T-cell (primary cell): ENCODE measurements around the gene JMJD6. TPM values are rescaled to one million over a fixed set of nuclear protein-coding genes. Genes with fewer than 3 reads are reported as not detected.

Experiments used
- ATAC-seq, 4 experiments: fragments of 200-7000 bp in 3 of 4; fragments of 150-1000 bp in 1 of 4; cut with Tn5 transposase; replicated peaks in 1 of 4; 1 replicate in 3 of 4; 2 replicates in 1 of 4; pipeline ENCODE4 v1.10.0; 2021; ENCODE audit warnings: moderate library complexity in 3 of 4, mild to moderate bottlenecking in 2 of 4, moderate number of reproducible peaks in 1 of 4
- CTCF ChIA-PET, 2 donors: fragments of 300-600 bp; sonication (Branson Sonifier 250); formaldehyde crosslinking; loops; one replicate each; lab custom pipeline; 2022; ENCODE audit warnings: antibody characterized with exemption in 2 of 2; lab: Charles Lee
- POLR2A ChIA-PET, 2 donors: fragments of 300-600 bp; sonication (Branson Sonifier 250); formaldehyde crosslinking; loops; one replicate each; lab custom pipeline; 2022; ENCODE audit warnings: antibody characterized with exemption in 2 of 2; lab: Charles Lee
- DNase-seq, 35 experiments: peaks; one replicate each; pipeline versions ENCODE4 v3.0.0 to v3.0.0-alpha.2; 2013 to 2023
- H3K27ac ChIP-seq: one replicate; pipeline ENCODE4 v1.5.1; 2013; ENCODE audit warnings: low read length
- H3K27me3 ChIP-seq, 2 experiments: replicated peaks in 1 of 2; 1 replicate in 1 of 2; 2 replicates in 1 of 2; pipeline versions ENCODE4 v1.6.1 to v1.7.0; 2013; ENCODE audit warnings: low read length in 1 of 2, mixed read lengths in 1 of 2; ENCODE audit not compliant: control insufficient read depth in 2 of 2, insufficient read depth in 2 of 2; ENCODE audit errors: extremely low read depth in 1 of 2
- H3K36me3 ChIP-seq, 2 donors: 1 replicate in 1 of 2; 2 replicates in 1 of 2; pipeline versions ENCODE4 v1.6.1 to v1.7.0; 2013; ENCODE audit warnings: low read length in 1 of 2; ENCODE audit not compliant: control insufficient read depth in 2 of 2, insufficient read depth in 1 of 2; ENCODE audit errors: extremely low read depth in 1 of 2
- H3K4me1 ChIP-seq, 2 experiments: 1 replicate in 1 of 2; 2 replicates in 1 of 2; pipeline versions ENCODE4 v1.6.1 to v1.7.0; 2013; ENCODE audit warnings: low read length in 2 of 2, mixed read lengths in 1 of 2; ENCODE audit not compliant: insufficient read depth in 2 of 2, control insufficient read depth in 1 of 2; ENCODE audit errors: extremely low read depth in 1 of 2
- H3K4me3 ChIP-seq, 2 donors: 1 replicate in 1 of 2; 2 replicates in 1 of 2; pipeline versions ENCODE4 v1.5.1 to v1.7.0; 2013; ENCODE audit warnings: mild to moderate bottlenecking in 2 of 2, low read length in 1 of 2, moderate library complexity in 1 of 2; ENCODE audit not compliant: control insufficient read depth in 1 of 2; ENCODE audit errors: extremely low read depth in 1 of 2
- H3K9me3 ChIP-seq: 2 replicates; pipeline ENCODE4 v1.7.0; 2013
- H3K27ac Mint-ChIP-seq, 2 donors: one replicate each; pipeline ENCODE4 v1.8.0; 2020 to 2021; ENCODE audit warnings: mild to moderate bottlenecking in 2 of 2, mixed read lengths in 2 of 2
- H3K27me3 Mint-ChIP-seq, 2 donors: one replicate each; pipeline ENCODE4 v1.8.0; 2021 to 2022; ENCODE audit warnings: mixed read lengths in 2 of 2
- H3K36me3 Mint-ChIP-seq: one replicate; pipeline ENCODE4 v1.8.0; 2021; ENCODE audit warnings: mixed read lengths
- H3K4me1 Mint-ChIP-seq, 3 donors: one replicate each; pipeline ENCODE4 v1.8.0; 2020 to 2022; ENCODE audit warnings: mixed read lengths in 3 of 3, mild to moderate bottlenecking in 1 of 3
- H3K4me3 Mint-ChIP-seq, 3 donors: one replicate each; pipeline ENCODE4 v1.8.0; 2020 to 2022; ENCODE audit warnings: mild to moderate bottlenecking in 3 of 3, mixed read lengths in 3 of 3, moderate library complexity in 3 of 3
- H3K9me3 Mint-ChIP-seq, 3 donors: one replicate each; pipeline ENCODE4 v1.8.0; 2020 to 2022; ENCODE audit warnings: mixed read lengths in 3 of 3
- WGBS: methylation state at CpG from one replicate; pipeline ENCODE4 v1.1.5; 2013; ENCODE audit warnings: missing lambda C conversion rate; ENCODE audit not compliant: insufficient coverage; 5-methylcytosine and 5-hydroxymethylcytosine counted together
- total RNA-seq, 35 experiments: library from RNA in 6 of 35; stranded (reverse) in 6 of 35; fragments of 120-200 nt in 1 of 35; gene quantifications; one replicate each; pipeline versions ENCODE4 v1.2.1 to v1.2.4 and lab custom pipeline; 2013 to 2026

JMJD6 gene
- total RNA-seq, 5 donors from 2014 or later (not counting 1 experiment from before 2014, with no cell fraction given), result 48.7 to 155 (median 56.6) TPM

GRCh38 chr17:76683011-76683755, 43.2 kb downstream of the JMJD6 start:
- Mint-ChIP-seq H3K36me3 (no peaks in the 10 kb centered on the region), H3K4me1 (peaks cover 8 to 16% (median 10%) of the 10 kb centered on the region in 3 donors), H3K27me3 (no peaks in the 10 kb centered on the region), H3K27ac (no peak overlapping the region), H3K4me3 (no peak overlapping the region), H3K9me3 (no peaks in the 10 kb centered on the region)
- no peak for DNase-seq
- no peaks in the 10 kb centered on the region for H3K36me3 ChIP-seq
- peaks cover 0 to 11% of the 10 kb centered on the region in 2 experiments for H3K27me3 ChIP-seq
- POLR2A ChIA-PET, result interaction anchor here in 1 of 2 donors (0.6 kb wide), 1 partner anchor 359 kb away, joined by 3 read pairs; no protein-coding TSS in a partner anchor
- CTCF ChIA-PET, result interaction anchor here in 1 of 2 donors (2.1 kb wide), 1 partner anchor 160 kb away, joined by 8 read pairs; no protein-coding TSS in a partner anchor
- no peak for ATAC-seq
- no peak overlapping the region for H3K4me3 ChIP-seq
- WGBS, result 73% methylated on average over 11 of the region's 18 CpGs
- H3K4me1 ChIP-seq, result peaks cover 0 to 36% of the 10 kb centered on the region in 2 experiments
- H3K27ac ChIP-seq, result no peak overlapping the region
- H3K9me3 ChIP-seq, result no peaks in the 10 kb centered on the region

- DNase-seq (peak in 1 of 35 experiments; percentile 22), ATAC-seq (no peak)
- POLR2A ChIA-PET, result interaction anchor here in 1 of 2 donors (0.6 kb wide), 1 partner anchor 120 kb away, joined by 3 read pairs; no protein-coding TSS in a partner anchor
- 68% methylated on average over 11 of the region's 12 CpGs for WGBS
- Histone ChIP-seq H3K9me3 (no peaks in the 10 kb centered on the region), H3K27ac (no peak overlapping the region), H3K27me3 (peaks cover 0 to 9% of the 10 kb centered on the region in 2 experiments), H3K36me3 (no peaks in the 10 kb centered on the region), H3K4me1 (peaks cover 0 to 45% of the 10 kb centered on the region in 2 experiments), H3K4me3 (no peak overlapping the region)
- no peaks in the 10 kb centered on the region for H3K36me3 Mint-ChIP-seq
- CTCF ChIA-PET, result interaction anchor here (0.6 to 2.1 kb wide), 7 partner anchors 9 to 159 kb away, joined by 3 to 8 read pairs (median 4); no protein-coding TSS in a partner anchor
- H3K4me3 Mint-ChIP-seq, result no peak overlapping the region
- H3K27me3 Mint-ChIP-seq, result no peaks in the 10 kb centered on the region
- H3K27ac Mint-ChIP-seq, result peak overlapping the region; percentile 34 to 69
- H3K9me3 Mint-ChIP-seq, result no peaks in the 10 kb centered on the region
- peaks cover 8 to 16% (median 10%) of the 10 kb centered on the region in 3 donors for H3K4me1 Mint-ChIP-seq
These were observed 44.1 kb downstream of the JMJD6 start for GRCh38 chr17:76682296-76682695.

GRCh38 chr17:76681222-76682137, 44.9 kb downstream of the JMJD6 start:
- H3K27ac ChIP-seq, result no peak overlapping the region
- ChIA-PET POLR2A (interaction anchor here in 1 of 2 donors (0.6 kb wide), 1 partner anchor 1325 kb away, joined by 3 read pairs; no protein-coding TSS in a partner anchor), CTCF (interaction anchor here (0.6 to 2.1 kb wide), 15 partner anchors 10 to 158 kb away, joined by 3 to 8 read pairs (median 3); no protein-coding TSS in a partner anchor)
- no peaks in the 10 kb centered on the region for H3K36me3 ChIP-seq
- H3K9me3 Mint-ChIP-seq, result no peaks in the 10 kb centered on the region
- H3K4me1 ChIP-seq, result peaks cover 0 to 46% of the 10 kb centered on the region in 2 experiments
- WGBS, result 60% methylated on average over 13 of the region's 16 CpGs
- peak; percentile 49 to 83 (median 70) for DNase-seq
- peaks cover 8 to 16% (median 10%) of the 10 kb centered on the region in 3 donors for H3K4me1 Mint-ChIP-seq
- peak overlapping the region in 1 of 3 donors; percentile 1 for H3K4me3 Mint-ChIP-seq
- H3K9me3 ChIP-seq, result no peaks in the 10 kb centered on the region
- H3K27ac Mint-ChIP-seq, result peak overlapping the region; percentile 34 to 71
- peak; percentile 51 to 80 (median 64) for ATAC-seq
- peaks cover 0 to 6% of the 10 kb centered on the region in 2 experiments for H3K27me3 ChIP-seq
- no peaks in the 10 kb centered on the region for H3K27me3 Mint-ChIP-seq
- H3K36me3 Mint-ChIP-seq, result no peaks in the 10 kb centered on the region
- no peak overlapping the region for H3K4me3 ChIP-seq

GRCh38 chr17:76679239-76679638, 47.2 kb downstream of the JMJD6 start:
- WGBS, result no CpG with 5 or more reads among the region's 1 CpG
- Histone ChIP-seq H3K4me1 (peaks cover 0 to 46% of the 10 kb centered on the region in 2 experiments), H3K36me3 (no peaks in the 10 kb centered on the region)

GRCh38 chr17:76678330-76678729, 48.1 kb downstream of the JMJD6 start:
- ChIA-PET POLR2A (no interaction called here), CTCF (no interaction called here)
- Histone ChIP-seq H3K4me3 (no peak overlapping the region), H3K36me3 (no peaks in the 10 kb centered on the region), H3K27me3 (no peaks in the 10 kb centered on the region), H3K4me1 (peaks cover under 1 to 50% of the 10 kb centered on the region in 2 experiments), H3K9me3 (no peaks in the 10 kb centered on the region), H3K27ac (peak overlapping the region; percentile 42)
- Mint-ChIP-seq H3K4me3 (no peak overlapping the region), H3K4me1 (peaks cover 10 to 21% (median 14%) of the 10 kb centered on the region in 3 donors), H3K36me3 (no peaks in the 10 kb centered on the region), H3K9me3 (no peaks in the 10 kb centered on the region), H3K27ac (no peak overlapping the region), H3K27me3 (no peaks in the 10 kb centered on the region)
- peak in 25 of 35 experiments; percentile 10 to 61 (median 30) for DNase-seq
- 7% methylated on average over 12 of the region's 12 CpGs for WGBS
- ATAC-seq, result peak; percentile 73 to 90 (median 82)

More at GRCh38 chr17:76679239-76679638, 47.2 kb downstream of the JMJD6 start:
- no peaks in the 10 kb centered on the region for H3K9me3 Mint-ChIP-seq
- H3K4me1 Mint-ChIP-seq, result peaks cover 8 to 16% (median 10%) of the 10 kb centered on the region in 3 donors
- DNase-seq (no peak), ATAC-seq (no peak)
- H3K4me3 Mint-ChIP-seq, result no peak overlapping the region
- ChIA-PET POLR2A (interaction anchor here (0.6 kb wide), 2 partner anchors 13 to 221 kb away, joined by 3 read pairs; no protein-coding TSS in a partner anchor), CTCF (interaction anchor here (0.6 to 0.7 kb wide), 2 partner anchors 17 to 125 kb away, joined by 3 to 4 read pairs; no protein-coding TSS in a partner anchor)
- no peaks in the 10 kb centered on the region for H3K27me3 Mint-ChIP-seq
- Histone ChIP-seq H3K27me3 (no peaks in the 10 kb centered on the region), H3K4me3 (no peak overlapping the region), H3K9me3 (no peaks in the 10 kb centered on the region), H3K27ac (no peak overlapping the region)
- H3K27ac Mint-ChIP-seq, result no peak overlapping the region
- H3K36me3 Mint-ChIP-seq, result no peaks in the 10 kb centered on the region
